ENCODE results near the gene DTNA. TPM values are rescaled to one million over a fixed set of nuclear protein-coding genes. Genes with fewer than 3 reads are reported as not detected.

The DTNA gene
- total RNA-seq, 1 experiment from 2014 or later: 9.6 TPM

DNA sequence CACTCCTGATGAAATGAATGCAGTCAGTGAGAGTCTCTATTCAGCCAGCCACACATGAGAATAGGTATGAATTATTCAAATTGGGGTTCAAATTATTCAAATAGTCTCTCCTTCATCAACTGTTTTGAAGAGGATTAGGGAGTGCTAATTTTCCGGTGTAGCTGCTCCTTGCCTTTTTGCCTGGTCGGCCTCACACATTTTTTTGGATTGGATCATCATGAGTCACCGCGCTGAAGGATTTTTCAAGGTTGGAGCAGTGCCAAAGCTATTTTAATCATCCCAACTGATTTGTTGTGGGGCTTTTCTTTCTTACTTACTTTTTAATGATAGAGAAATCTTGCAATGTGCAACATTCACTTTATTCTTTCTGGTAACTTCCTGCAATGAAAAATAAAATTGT lies 2.4 kb upstream of the DTNA start:
- no TSS peak for BruUV-seq (replicated peaks)
- H3K4me2 ChIP-seq (ENCODE audit: low read length): peak overlapping the region; percentile 71
- H3K9me3 ChIP-seq (ENCODE audit: control insufficient read depth in 1 of 2, insufficient read depth in 1 of 2, low read depth in 1 of 2, low read length in 2 of 2): no peaks in the 10 kb centered on the region
- peaks cover 19 to 20% of the 10 kb centered on the region in 2 experiments for H3K4me1 ChIP-seq (ENCODE audit: control insufficient read depth in 1 of 2, insufficient read depth in 2 of 2, low read length in 2 of 2)
- ATAC-seq (peak; percentile 80), DNase-seq (ENCODE audit: low read depth, low spot score) (peak; percentile 70)
- H4K20me1 ChIP-seq (ENCODE audit: insufficient read depth): no peaks in the 10 kb centered on the region
- H3K4me3 ChIP-seq (replicated peaks in 1 of 2; ENCODE audit: low read depth in 1 of 2, low read length in 2 of 2): peak overlapping the region in 1 of 2 experiments; percentile 43; a peak in 2 of 4 replicates
- peak overlapping the region; percentile 14; the same call in 1 of the 2 replicates for H3K27ac ChIP-seq (ENCODE audit: low read depth, low read length)
- H3K9ac ChIP-seq (ENCODE audit: low read length): no peak overlapping the region; the same call in 1 of the 2 replicates
- H2AFZ ChIP-seq (ENCODE audit: low read depth, low read length, poor library complexity, severe bottlenecking): peak overlapping the region; percentile 79
- no peaks in the 10 kb centered on the region for H3K36me3 ChIP-seq (ENCODE audit: control insufficient read depth in 1 of 2, insufficient read depth in 2 of 2, low read length in 2 of 2)
- no peaks in the 10 kb centered on the region for H3K9me2 ChIP-seq (ENCODE audit: insufficient read depth)
- no peaks in the 10 kb centered on the region for H3K27me3 ChIP-seq (ENCODE audit: insufficient read depth, low read length)
- CTCF ChIA-PET: no interaction called here
- intact Hi-C loops (cut with micrococcal nuclease): no loop called here
- POLR2A ChIA-PET: no interaction called here
- no peaks in the 10 kb centered on the region for H3K79me2 ChIP-seq (ENCODE audit: insufficient read depth, low read length)
- RAD21 ChIA-PET (ENCODE audit: low non-redundant PET in 1 of 2, low total read pairs in 2 of 2, uncharacterized antibody in 2 of 2, unreplicated experiment in 2 of 2): no interaction called here
- TF ChIP-seq CTCF (IDR thresholded peaks at IDR 0.05 in 2 of 3, conservative IDR thresholded peaks at IDR 0.05 in 1 of 3; ENCODE audit: borderline replicate concordance in 1 of 3, insufficient read depth in 1 of 3, low read depth in 2 of 3, low read length in 2 of 3): no peak
- TF ChIP-seq YY1 (IDR thresholded peaks at IDR 0.05; ENCODE audit: extremely low read depth, insufficient replicate concordance, low read depth, low read length): no peak
- TF ChIP-seq FOSL1 (IDR thresholded peaks at IDR 0.05; ENCODE audit: low read depth): peak; percentile 92
- TF ChIP-seq EZH2 (IDR thresholded peaks at IDR 0.05): no peak
- TF ChIP-seq ELF1 (IDR thresholded peaks at IDR 0.05; ENCODE audit: borderline replicate concordance, low read depth): no peak
- peak; percentile 48; the same call in 1 of the 2 replicates for TF ChIP-seq CEBPB (IDR thresholded peaks at IDR 0.05; ENCODE audit: low read depth)
- TF ChIP-seq ATF3 (IDR thresholded peaks at IDR 0.05): peak; percentile 38; the same call in 1 of the 2 replicates
- no peak for TF ChIP-seq RAD21 (IDR thresholded peaks at IDR 0.05; ENCODE audit: low read depth)
- no peak for TF ChIP-seq POLR2AphosphoS5 (IDR thresholded peaks at IDR 0.05; ENCODE audit: low read depth, low read length)
- no peak for TF ChIP-seq EZH2phosphoT487 (IDR thresholded peaks at IDR 0.05; ENCODE audit: borderline replicate concordance)
- TF ChIP-seq ZNF274 (IDR thresholded peaks at IDR 0.05; ENCODE audit: low read depth, low read length): no peak
- no peak for TF ChIP-seq ZFX (IDR thresholded peaks at IDR 0.05)
- peak; percentile 18; the same call in 1 of the 2 replicates for TF ChIP-seq MAX (IDR thresholded peaks at IDR 0.05)
- TF ChIP-seq, protein P1, sequence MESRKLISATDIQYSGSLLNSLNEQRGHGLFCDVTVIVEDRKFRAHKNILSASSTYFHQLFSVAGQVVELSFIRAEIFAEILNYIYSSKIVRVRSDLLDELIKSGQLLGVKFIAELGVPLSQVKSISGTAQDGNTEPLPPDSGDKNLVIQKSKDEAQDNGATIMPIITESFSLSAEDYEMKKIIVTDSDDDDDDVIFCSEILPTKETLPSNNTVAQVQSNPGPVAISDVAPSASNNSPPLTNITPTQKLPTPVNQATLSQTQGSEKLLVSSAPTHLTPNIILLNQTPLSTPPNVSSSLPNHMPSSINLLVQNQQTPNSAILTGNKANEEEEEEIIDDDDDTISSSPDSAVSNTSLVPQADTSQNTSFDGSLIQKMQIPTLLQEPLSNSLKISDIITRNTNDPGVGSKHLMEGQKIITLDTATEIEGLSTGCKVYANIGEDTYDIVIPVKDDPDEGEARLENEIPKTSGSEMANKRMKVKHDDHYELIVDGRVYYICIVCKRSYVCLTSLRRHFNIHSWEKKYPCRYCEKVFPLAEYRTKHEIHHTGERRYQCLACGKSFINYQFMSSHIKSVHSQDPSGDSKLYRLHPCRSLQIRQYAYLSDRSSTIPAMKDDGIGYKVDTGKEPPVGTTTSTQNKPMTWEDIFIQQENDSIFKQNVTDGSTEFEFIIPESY (IDR thresholded peaks at IDR 0.05; ENCODE audit: extremely low read depth, insufficient replicate concordance, low read length): no peak
- TF ChIP-seq CBX3 (IDR thresholded peaks at IDR 0.05; ENCODE audit: low read depth): no peak
- TF ChIP-seq TCF7L2 (IDR thresholded peaks at IDR 0.05; ENCODE audit: borderline replicate concordance, extremely low read depth, insufficient read depth, insufficient read length): peak; percentile 67
- peak; percentile 54 for TF ChIP-seq SP1 (IDR thresholded peaks at IDR 0.05; ENCODE audit: low read depth)
- peak; percentile 78 for TF ChIP-seq JUND (IDR thresholded peaks at IDR 0.05)
- no peak for TF ChIP-seq REST (IDR thresholded peaks at IDR 0.05; ENCODE audit: low read depth)
- no peak for TF ChIP-seq POLR2A (IDR thresholded peaks at IDR 0.05; ENCODE audit: borderline replicate concordance, extremely low read depth, insufficient read depth, insufficient read length)
- no peak for TF ChIP-seq SIN3A (IDR thresholded peaks at IDR 0.05; ENCODE audit: low read depth)
- no peak for TF ChIP-seq SRF (IDR thresholded peaks at IDR 0.05; ENCODE audit: low read depth)

Measured in HCT116 (cell line).